Mammary epithelial cell (primary cell): ENCODE results near the gene GALNS.

Source experiments
- EZH2 ChIP-seq: IDR thresholded peaks from 2 replicates; pipeline ENCODE4 v1.6.1; 2012; ENCODE audit warnings: low read length, inconsistent platforms, borderline replicate concordance
- TF ChIP-seq, protein P1 (sequence below), 2 donors: IDR thresholded peaks in 1 of 2; conservative IDR thresholded peaks in 1 of 2; 2 replicates each; pipeline ENCODE4 v1.5.1; 2011 to 2012; ENCODE audit warnings: inconsistent platforms in 2 of 2, low read length in 2 of 2, mild to moderate bottlenecking in 2 of 2, control low read depth in 1 of 2, low read depth in 1 of 2; ENCODE audit not compliant: insufficient read depth in 1 of 2; ENCODE audit errors: extremely low read depth in 1 of 2

- TF ChIP-seq, protein P1, sequence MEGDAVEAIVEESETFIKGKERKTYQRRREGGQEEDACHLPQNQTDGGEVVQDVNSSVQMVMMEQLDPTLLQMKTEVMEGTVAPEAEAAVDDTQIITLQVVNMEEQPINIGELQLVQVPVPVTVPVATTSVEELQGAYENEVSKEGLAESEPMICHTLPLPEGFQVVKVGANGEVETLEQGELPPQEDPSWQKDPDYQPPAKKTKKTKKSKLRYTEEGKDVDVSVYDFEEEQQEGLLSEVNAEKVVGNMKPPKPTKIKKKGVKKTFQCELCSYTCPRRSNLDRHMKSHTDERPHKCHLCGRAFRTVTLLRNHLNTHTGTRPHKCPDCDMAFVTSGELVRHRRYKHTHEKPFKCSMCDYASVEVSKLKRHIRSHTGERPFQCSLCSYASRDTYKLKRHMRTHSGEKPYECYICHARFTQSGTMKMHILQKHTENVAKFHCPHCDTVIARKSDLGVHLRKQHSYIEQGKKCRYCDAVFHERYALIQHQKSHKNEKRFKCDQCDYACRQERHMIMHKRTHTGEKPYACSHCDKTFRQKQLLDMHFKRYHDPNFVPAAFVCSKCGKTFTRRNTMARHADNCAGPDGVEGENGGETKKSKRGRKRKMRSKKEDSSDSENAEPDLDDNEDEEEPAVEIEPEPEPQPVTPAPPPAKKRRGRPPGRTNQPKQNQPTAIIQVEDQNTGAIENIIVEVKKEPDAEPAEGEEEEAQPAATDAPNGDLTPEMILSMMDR (conservative IDR thresholded peaks at IDR 0.05 in 1 of 2, IDR thresholded peaks at IDR 0.05 in 1 of 2; ENCODE audit: extremely low read depth in 1 of 2, insufficient read depth in 1 of 2, low read depth in 1 of 2, low read length in 2 of 2), result no peak
- no peak for TF ChIP-seq EZH2
Observed at GRCh38 chr16:88771294-88771772, 85.4 kb downstream of the GALNS start.
